Right cardiac atrium (tissue), 5 donors: ENCODE results near the gene ECE2. TPM values are rescaled to one million over a fixed set of nuclear protein-coding genes. Genes with fewer than 3 reads are reported as not detected.

Experiments used
- ATAC-seq, 2 donors: fragments of 200-7000 bp; cut with Tn5 transposase; one replicate each; pipeline versions ENCODE4 v1.8.0 to v1.9.1; 2020; ENCODE audit warnings: moderate library complexity in 2 of 2, mild to moderate bottlenecking in 1 of 2
- DNase-seq, 3 donors: peaks; one replicate each; pipeline ENCODE4 v3.0.0-alpha.2; 2020
- H3K27ac ChIP-seq: one replicate; pipeline ENCODE4 v1.5.1; 2013; ENCODE audit warnings: mild to moderate bottlenecking, low read length, control low read depth, moderate library complexity
- H3K27me3 ChIP-seq: one replicate; pipeline ENCODE4 v1.6.1; 2013; ENCODE audit not compliant: control insufficient read depth, insufficient read depth
- H3K4me1 ChIP-seq: one replicate; pipeline ENCODE4 v1.6.1; 2013; ENCODE audit warnings: low read length; ENCODE audit not compliant: control insufficient read depth, insufficient read depth
- H3K4me3 ChIP-seq: one replicate; pipeline ENCODE4 v1.5.1; 2013; ENCODE audit warnings: low read length, control low read depth
- H3K9me3 ChIP-seq: one replicate; pipeline ENCODE4 v1.6.1; 2013; ENCODE audit warnings: low read length; ENCODE audit not compliant: control insufficient read depth
- WGBS: extraction: QIAGEN DNeasy Blood & Tissue Kit; methylation state at CpG from one replicate; pipeline ENCODE4 v1.1.7; 2013; 5-methylcytosine and 5-hydroxymethylcytosine counted together
- intact Hi-C, 4 donors: fragments of 100-400 bp; cut with DNase I; formaldehyde crosslinking; loops; one replicate each; pipeline versions ENCODE4 v1.11.0 to v1.14.0; 2022 to 2023
- polyA plus RNA-seq: library from polyadenylated mRNA; stranded (reverse); fragments of 200-250 nt; gene quantifications from one replicate; pipeline ENCODE4 v1.2.3, GENCODE V29; 2013
- total RNA-seq, 4 donors: library from RNA; stranded (reverse); fragmentation: NEBNext Ultra II Directional; extraction: Animal tissue kit (Norgen Biotek cat#: 25700); gene quantifications; one replicate each; pipeline ENCODE4 v1.2.1, GENCODE V29; 2021
- donor health status: healthy with polysubstance abuse.
- donor health status: DM: no; HTN: yes; CAD: no.
- donor health status: DM: no; HTN: no; CAD: no.
- donor health status: DM: no; HTN: yes; CAD: no; lungs with severe emphysema.
- donor health status: DM: yes; HTN: yes; CAD: no.

The ECE2 gene
- total and polyA plus RNA-seq, 5 donors: 1.2 to 6.6 (median 2.6) TPM

DNA sequence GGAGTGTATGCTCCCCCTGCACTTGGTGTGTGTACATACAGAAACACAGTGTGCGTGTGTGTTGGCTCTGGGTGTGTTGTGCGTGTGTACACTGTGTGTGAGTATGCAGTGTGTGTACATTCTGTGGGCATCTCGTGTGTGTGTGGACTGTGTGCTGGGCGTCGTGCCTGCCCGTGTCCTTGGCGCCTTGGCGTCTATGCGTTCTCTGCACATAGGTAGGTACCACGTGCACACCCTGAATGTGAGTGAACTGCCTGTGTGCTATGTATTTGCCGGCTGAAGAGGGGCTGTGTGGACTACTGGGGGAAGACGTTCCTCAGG, 481 bp upstream of the ECE2 start:
- Histone ChIP-seq H3K4me1 (no peaks in the 10 kb centered on the region), H3K27me3 (no peaks in the 10 kb centered on the region), H3K9me3 (no peaks in the 10 kb centered on the region), H3K27ac (no peak overlapping the region), H3K4me3 (no peak overlapping the region)
- intact Hi-C loops: no loop called here
- no peak for ATAC-seq
- DNase-seq: no peak
- WGBS: 66% methylated on average over 12 of the region's 12 CpGs

DNA sequence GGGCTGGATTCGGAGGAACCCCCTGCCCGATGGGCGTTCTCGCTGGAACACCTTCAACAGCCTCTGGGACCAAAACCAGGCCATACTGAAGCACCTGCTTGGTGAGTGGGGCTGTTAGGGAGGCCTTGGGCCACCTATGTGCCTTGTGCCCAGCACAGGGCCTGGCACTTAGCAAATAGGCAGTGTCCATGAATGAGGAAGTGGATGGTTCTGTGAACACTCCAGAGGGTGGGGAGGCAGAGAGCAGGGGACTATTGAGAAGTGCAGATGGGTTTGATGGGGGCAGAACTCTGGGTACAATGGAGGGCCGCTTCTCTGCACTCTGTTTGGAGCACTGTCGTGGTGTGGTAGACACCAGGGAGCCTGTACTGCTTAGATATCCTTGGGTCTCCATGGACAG, 1.5 kb downstream of the ECE2 start:
- WGBS: 93% methylated on average over 6 of the region's 6 CpGs
- Histone ChIP-seq H3K9me3 (no peaks in the 10 kb centered on the region), H3K27ac (no peak overlapping the region), H3K4me1 (no peaks in the 10 kb centered on the region), H3K4me3 (no peak overlapping the region), H3K27me3 (no peaks in the 10 kb centered on the region)
- no peak for DNase-seq
- intact Hi-C loops: no loop called here
- peak in 1 of 2 donors; percentile 14 for ATAC-seq

DNA sequence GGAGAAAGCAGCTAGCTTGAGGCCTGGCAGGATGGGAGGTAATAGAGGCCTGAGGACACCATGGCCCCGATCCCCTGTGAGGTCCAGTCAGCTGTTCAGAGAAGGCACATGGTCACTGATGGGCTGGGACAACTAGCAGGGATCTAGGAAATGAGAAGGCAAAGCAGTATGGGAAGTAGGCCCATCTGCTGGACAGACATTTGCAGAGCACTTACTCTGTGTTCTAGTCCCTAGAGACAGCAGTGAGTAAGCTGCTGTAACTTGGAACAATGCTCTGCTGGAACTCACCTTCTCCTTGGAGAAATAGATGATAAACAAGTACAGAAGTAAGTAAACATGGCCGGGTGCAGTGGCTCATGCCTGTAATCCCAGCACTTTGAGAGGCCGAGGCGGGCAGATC, 7.1 kb downstream of the ECE2 start:
- DNase-seq (no peak), ATAC-seq (no peak)

DNA sequence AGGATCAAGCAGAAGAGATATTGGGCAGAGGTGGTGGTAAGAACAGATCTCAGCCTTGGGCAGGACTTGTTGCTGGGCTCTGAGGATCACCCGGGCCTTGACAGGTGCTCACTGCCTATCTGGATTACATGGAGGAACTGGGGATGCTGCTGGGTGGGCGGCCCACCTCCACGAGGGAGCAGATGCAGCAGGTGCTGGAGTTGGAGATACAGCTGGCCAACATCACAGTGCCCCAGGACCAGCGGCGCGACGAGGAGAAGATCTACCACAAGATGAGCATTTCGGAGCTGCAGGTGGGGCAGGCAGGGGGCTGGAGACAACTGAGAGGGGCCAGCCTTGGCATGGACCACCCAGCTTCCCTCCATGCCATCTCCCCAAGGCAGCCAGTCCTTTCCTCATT, 7.9 kb downstream of the ECE2 start:
- no peak overlapping the region for H3K27ac ChIP-seq
- H3K4me1 ChIP-seq: no peaks in the 10 kb centered on the region
- intact Hi-C loops: loop anchor here in 2 of 4 donors (10.0 kb wide), 1 partner anchor 389 kb away; no protein-coding TSS in a partner anchor
- no peaks in the 10 kb centered on the region for H3K9me3 ChIP-seq
- no peak overlapping the region for H3K4me3 ChIP-seq
- WGBS: 92% methylated on average over 8 of the region's 8 CpGs
- H3K27me3 ChIP-seq: no peaks in the 10 kb centered on the region
- ATAC-seq (no peak), DNase-seq (no peak)

More for the DNA sequence above, 7.1 kb downstream of the ECE2 start:
- no peaks in the 10 kb centered on the region for H3K27me3 ChIP-seq
- intact Hi-C loops: loop anchor here in 2 of 4 donors (10.0 kb wide), 1 partner anchor 388 kb away; no protein-coding TSS in a partner anchor
- no peak overlapping the region for H3K27ac ChIP-seq
- H3K4me1 ChIP-seq: no peaks in the 10 kb centered on the region
- no peaks in the 10 kb centered on the region for H3K9me3 ChIP-seq
- H3K4me3 ChIP-seq: no peak overlapping the region
- 93% methylated on average over 4 of the region's 4 CpGs for WGBS

DNA sequence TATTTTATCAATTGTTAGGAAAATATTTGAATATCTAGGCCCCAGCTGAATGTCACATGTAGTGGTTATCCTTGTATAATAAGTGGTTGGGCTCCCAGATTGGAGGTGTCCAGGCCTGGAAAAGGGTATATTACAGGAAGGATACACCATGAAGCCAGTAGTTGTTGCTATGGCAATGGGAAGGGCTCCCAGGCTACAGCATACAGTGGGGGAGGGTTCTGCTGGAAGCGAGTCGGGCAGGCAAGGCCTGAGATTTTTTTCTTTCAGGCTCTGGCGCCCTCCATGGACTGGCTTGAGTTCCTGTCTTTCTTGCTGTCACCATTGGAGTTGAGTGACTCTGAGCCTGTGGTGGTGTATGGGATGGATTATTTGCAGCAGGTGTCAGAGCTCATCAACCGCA, 8.9 kb downstream of the ECE2 start:
- no peak overlapping the region for H3K4me3 ChIP-seq
- peak; percentile 62 to 75 (median 74) for DNase-seq
- no peaks in the 10 kb centered on the region for H3K9me3 ChIP-seq
- no peaks in the 10 kb centered on the region for H3K27me3 ChIP-seq
- ATAC-seq: peak; percentile 88 to 96
- no peak overlapping the region for H3K27ac ChIP-seq
- H3K4me1 ChIP-seq: no peaks in the 10 kb centered on the region
- 14% methylated on average over 4 of the region's 4 CpGs for WGBS
- intact Hi-C loops: loop anchor here in 2 of 4 donors (5.0 to 10.0 kb wide), 2 partner anchors 57 to 390 kb away; partner anchors contain the start of gene VWA5B2 (in 1 of the 2)

DNA sequence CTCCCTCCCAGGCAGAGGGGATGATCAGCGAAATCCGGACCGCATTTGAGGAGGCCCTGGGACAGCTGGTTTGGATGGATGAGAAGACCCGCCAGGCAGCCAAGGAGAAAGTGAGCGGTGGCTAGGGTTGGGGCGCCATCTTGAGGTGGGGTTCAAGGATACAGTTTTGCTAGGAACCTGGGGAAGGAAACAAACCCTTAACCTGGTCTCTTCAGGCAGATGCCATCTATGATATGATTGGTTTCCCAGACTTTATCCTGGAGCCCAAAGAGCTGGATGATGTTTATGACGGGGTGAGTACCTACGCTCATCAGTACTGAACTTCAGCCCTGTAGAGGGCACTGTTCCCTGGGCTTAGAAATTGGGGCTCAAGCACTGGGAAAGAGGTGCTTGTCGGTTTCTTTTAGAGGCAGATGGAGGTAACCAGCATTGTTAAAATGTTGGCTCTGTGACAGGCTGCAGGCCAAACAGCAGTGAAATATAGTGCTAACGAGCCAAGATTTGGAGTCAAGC, 13.7 kb downstream of the ECE2 start:
- no peak overlapping the region for H3K27ac ChIP-seq
- peak in 1 of 3 donors; percentile 39 for DNase-seq
- no peaks in the 10 kb centered on the region for H3K9me3 ChIP-seq
- intact Hi-C loops: loop anchor here in 2 of 4 donors (5.0 to 10.0 kb wide), 2 partner anchors 62 to 395 kb away; partner anchors contain the start of gene VWA5B2 (in 1 of the 2)
- no peak for ATAC-seq
- H3K27me3 ChIP-seq: no peaks in the 10 kb centered on the region
- no peak overlapping the region for H3K4me3 ChIP-seq
- 9% methylated on average over 10 of the region's 10 CpGs for WGBS
- H3K4me1 ChIP-seq: no peaks in the 10 kb centered on the region

DNA sequence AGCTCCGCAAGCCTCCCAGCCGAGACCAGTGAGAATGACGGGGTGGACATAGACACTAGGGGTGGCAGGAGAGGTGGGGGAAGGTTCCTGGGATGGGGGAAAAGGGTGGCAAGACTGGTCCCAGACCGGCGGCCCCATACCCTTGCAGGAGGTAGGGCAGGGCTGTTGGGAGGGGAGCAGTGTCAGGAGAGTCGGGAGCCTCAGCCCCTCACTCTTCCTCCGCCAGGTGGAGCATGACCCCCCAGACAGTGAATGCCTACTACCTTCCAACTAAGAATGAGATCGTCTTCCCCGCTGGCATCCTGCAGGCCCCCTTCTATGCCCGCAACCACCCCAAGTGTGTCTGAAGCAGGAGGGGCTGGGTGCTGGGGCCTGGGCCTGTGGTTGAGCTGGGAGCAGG, 14.5 kb downstream of the ECE2 start:
- no peaks in the 10 kb centered on the region for H3K27me3 ChIP-seq
- ATAC-seq (no peak), DNase-seq (no peak)
- H3K4me1 ChIP-seq: no peaks in the 10 kb centered on the region
- H3K27ac ChIP-seq: no peak overlapping the region
- H3K4me3 ChIP-seq: no peak overlapping the region
- intact Hi-C loops: loop anchor here in 2 of 4 donors (10.0 kb wide), 2 partner anchors 66 to 106 kb away; partner anchors contain the start of genes ABCF3 (in 1 of the 2) and VWA5B2 (in 1 of the 2)
- no peaks in the 10 kb centered on the region for H3K9me3 ChIP-seq
- 82% methylated on average over 10 of the region's 10 CpGs for WGBS

DNA sequence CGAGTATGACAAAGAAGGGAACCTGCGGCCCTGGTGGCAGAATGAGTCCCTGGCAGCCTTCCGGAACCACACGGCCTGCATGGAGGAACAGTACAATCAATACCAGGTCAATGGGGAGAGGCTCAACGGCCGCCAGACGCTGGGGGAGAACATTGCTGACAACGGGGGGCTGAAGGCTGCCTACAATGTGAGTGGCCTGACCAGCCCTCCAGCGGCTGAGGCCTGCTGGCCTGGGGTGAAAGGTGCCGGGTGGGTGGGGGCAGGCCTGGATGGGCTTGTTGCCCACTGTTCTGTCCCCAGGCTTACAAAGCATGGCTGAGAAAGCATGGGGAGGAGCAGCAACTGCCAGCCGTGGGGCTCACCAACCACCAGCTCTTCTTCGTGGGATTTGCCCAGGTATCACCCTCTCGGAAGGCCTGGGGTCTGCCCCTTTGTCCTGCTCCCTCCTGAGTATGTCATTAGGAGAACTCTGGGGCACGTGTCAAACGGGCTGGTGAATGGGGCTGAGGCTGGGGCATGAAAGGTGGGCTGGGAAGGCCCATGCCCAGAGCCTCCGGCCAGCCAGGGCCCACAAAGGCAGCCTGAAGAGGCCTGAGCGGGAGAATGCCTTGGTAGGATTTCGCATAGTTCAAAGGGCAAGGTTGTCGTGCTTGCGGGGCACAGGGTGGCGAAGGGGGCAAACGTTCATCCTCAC, 15.4 kb downstream of the ECE2 start:
- ATAC-seq: peak in 1 of 2 donors; percentile 10
- H3K27me3 ChIP-seq: no peaks in the 10 kb centered on the region
- no peaks in the 10 kb centered on the region for H3K9me3 ChIP-seq
- intact Hi-C loops: loop anchor here in 2 of 4 donors (10.0 kb wide), 2 partner anchors 66 to 106 kb away; partner anchors contain the start of genes ABCF3 (in 1 of the 2) and VWA5B2 (in 1 of the 2)
- no peaks in the 10 kb centered on the region for H3K4me1 ChIP-seq
- no peak overlapping the region for H3K27ac ChIP-seq
- no peak overlapping the region for H3K4me3 ChIP-seq
- 87% methylated on average over 22 of the region's 22 CpGs for WGBS
- no peak for DNase-seq

DNA sequence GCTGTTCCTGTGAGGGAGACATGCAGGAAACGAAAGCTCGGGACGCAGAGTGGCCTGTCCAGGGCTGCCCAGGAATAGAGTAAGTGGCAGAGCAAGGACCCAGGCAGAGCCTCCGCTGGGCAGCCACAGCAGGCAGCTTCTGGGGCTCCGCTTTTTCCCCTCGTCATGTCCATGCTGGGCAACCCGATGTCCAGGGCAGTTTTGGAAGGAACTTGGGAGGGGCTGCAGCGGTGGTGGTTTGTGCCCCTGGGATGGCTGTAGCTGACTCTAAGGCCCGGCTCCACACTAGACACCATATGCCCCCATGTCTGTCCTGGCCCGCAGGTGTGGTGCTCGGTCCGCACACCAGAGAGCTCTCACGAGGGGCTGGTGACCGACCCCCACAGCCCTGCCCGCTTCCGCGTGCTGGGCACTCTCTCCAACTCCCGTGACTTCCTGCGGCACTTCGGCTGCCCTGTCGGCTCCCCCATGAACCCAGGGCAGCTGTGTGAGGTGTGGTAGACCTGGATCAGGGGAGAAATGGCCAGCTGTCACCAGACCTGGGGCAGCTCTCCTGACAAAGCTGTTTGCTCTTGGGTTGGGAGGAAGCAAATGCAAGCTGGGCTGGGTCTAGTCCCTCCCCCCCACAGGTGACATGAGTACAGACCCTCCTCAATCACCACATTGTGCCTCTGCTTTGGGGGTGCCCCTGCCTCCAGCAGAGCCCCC, 16.1 kb downstream of the ECE2 start:
- H3K9me3 ChIP-seq: no peaks in the 10 kb centered on the region
- 89% methylated on average over 21 of the region's 21 CpGs for WGBS
- intact Hi-C loops: loop anchor here in 2 of 4 donors (10.0 kb wide), 2 partner anchors 67 to 107 kb away; partner anchors contain the start of genes ABCF3 (in 1 of the 2) and VWA5B2 (in 1 of the 2)
- DNase-seq (no peak), ATAC-seq (peak in 1 of 2 donors; percentile 10)
- no peaks in the 10 kb centered on the region for H3K27me3 ChIP-seq
- H3K27ac ChIP-seq: no peak overlapping the region
- no peak overlapping the region for H3K4me3 ChIP-seq
- no peaks in the 10 kb centered on the region for H3K4me1 ChIP-seq

DNA sequence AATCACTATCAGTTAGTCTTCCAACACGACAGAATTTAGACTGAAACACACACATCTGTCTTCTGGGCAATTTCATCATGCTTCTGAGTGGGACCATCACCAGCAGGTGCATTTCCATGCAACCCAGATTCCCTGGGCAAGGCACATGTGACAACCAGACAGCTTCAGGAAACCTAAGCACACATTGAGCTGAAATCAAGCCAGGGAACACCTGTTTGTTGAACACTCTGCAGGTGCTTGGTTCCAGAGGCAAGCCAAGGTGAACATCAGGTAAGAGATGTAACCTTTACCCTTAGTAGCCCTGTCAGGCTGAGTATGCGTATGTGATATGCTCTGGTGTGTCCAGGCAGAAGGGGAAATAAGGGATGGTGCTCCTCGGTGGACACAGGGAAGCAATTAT, 19.9 kb downstream of the ECE2 start:
- H3K27me3 ChIP-seq: no peaks in the 10 kb centered on the region
- H3K9me3 ChIP-seq: no peaks in the 10 kb centered on the region
- H3K4me3 ChIP-seq: no peak overlapping the region
- DNase-seq: no peak
- WGBS: 59% methylated on average over 3 of the region's 3 CpGs
- H3K4me1 ChIP-seq: peaks cover 3% of the 10 kb centered on the region
- no peak for ATAC-seq
- intact Hi-C loops: loop anchor here in 2 of 4 donors (10.0 kb wide), 2 partner anchors 71 to 111 kb away; partner anchors contain the start of genes ABCF3 (in 1 of the 2) and VWA5B2 (in 1 of the 2)
- no peak overlapping the region for H3K27ac ChIP-seq

DNA sequence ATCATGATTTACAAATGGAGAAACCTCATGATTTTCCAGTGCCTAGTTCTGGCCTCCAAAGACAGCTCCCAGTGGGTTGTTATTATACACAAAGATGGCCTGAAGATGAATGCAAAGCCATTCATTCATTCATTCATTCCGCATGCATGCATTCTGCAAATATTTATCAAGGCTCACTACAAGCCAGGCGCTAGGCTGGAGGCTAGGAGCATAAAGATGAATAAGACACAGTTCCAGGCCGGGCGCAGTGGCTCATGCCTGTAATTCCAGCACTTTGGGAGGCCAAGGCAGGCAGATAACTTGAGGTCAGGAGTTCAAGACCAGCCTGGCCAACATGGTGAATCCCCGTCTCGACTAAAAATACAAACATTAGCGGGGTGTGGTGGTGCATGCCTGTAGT, 20.8 kb downstream of the ECE2 start:
- WGBS: 77% methylated on average over 7 of the region's 7 CpGs
- Histone ChIP-seq H3K4me1 (peaks cover 3% of the 10 kb centered on the region), H3K4me3 (no peak overlapping the region), H3K27ac (no peak overlapping the region), H3K9me3 (no peaks in the 10 kb centered on the region), H3K27me3 (no peaks in the 10 kb centered on the region)
- no peak for DNase-seq
- no peak for ATAC-seq
- intact Hi-C loops: loop anchor here in 2 of 4 donors (10.0 kb wide), 2 partner anchors 72 to 112 kb away; partner anchors contain the start of genes ABCF3 (in 1 of the 2) and VWA5B2 (in 1 of the 2)
